Myocyte (in vitro differentiated cells): Measurements from ENCODE around the gene TBC1D22A. TPM values are rescaled to one million over a fixed set of nuclear protein-coding genes. Genes with fewer than 3 reads are reported as not detected.

ENCODE experiments used
- DNase-seq: peaks from one replicate; pipeline ENCODE4 v3.0.0-alpha.2; 2012; ENCODE audit warnings: low read depth
- total RNA-seq: library from RNA; depleted of rRNA; stranded (reverse); fragments of >200 nt; gene quantifications from 2 replicates; pipeline ENCODE4 v1.2.3, GENCODE V29; 2014

Gene TBC1D22A
- total RNA-seq, 1 donor from 2014 or later, result 15.9 TPM

GRCh38 chr22:47065756-47066615, 303.5 kb downstream of the TBC1D22A start:
- DNase-seq, result peak; percentile 75

GRCh38 chr22:47066616-47066905, 304.1 kb downstream of the TBC1D22A start:
- no peak for DNase-seq

- no peak for DNase-seq
Measured at GRCh38 chr22:47067321-47067890, 305.0 kb downstream of the TBC1D22A start.

GRCh38 chr22:47067911-47068625, 305.6 kb downstream of the TBC1D22A start:
- DNase-seq, result no peak

- no peak for DNase-seq
Measured at GRCh38 chr22:47068626-47068996, 306.2 kb downstream of the TBC1D22A start.

GRCh38 chr22:47069270-47069669, 306.8 kb downstream of the TBC1D22A start:
- no peak for DNase-seq

- peak; percentile 49 for DNase-seq
Measured at GRCh38 chr22:47071078-47071806, 308.8 kb downstream of the TBC1D22A start.

GRCh38 chr22:47071807-47072641, 309.6 kb downstream of the TBC1D22A start:
- no peak for DNase-seq

- DNase-seq, result no peak
Measured at GRCh38 chr22:47072642-47072967, 310.2 kb downstream of the TBC1D22A start.

GRCh38 chr22:47073075-47073474, 310.6 kb downstream of the TBC1D22A start:
- DNase-seq, result no peak

- DNase-seq, result no peak
Measured at GRCh38 chr22:47074105-47074504, 311.7 kb downstream of the TBC1D22A start.

- no peak for DNase-seq
Measured at GRCh38 chr22:47075568-47075967, 313.1 kb downstream of the TBC1D22A start.

GRCh38 chr22:47076758-47077157, 314.3 kb downstream of the TBC1D22A start:
- no peak for DNase-seq

GRCh38 chr22:47080100-47080499, 317.6 kb downstream of the TBC1D22A start:
- DNase-seq, result no peak

- DNase-seq, result no peak
Measured at GRCh38 chr22:47082505-47082904, 320.1 kb downstream of the TBC1D22A start.

GRCh38 chr22:47083379-47083986, 321.0 kb downstream of the TBC1D22A start:
- DNase-seq, result no peak

GRCh38 chr22:47084226-47084625, 321.8 kb downstream of the TBC1D22A start:
- DNase-seq, result no peak

- no peak for DNase-seq
Measured at GRCh38 chr22:47086596-47087248, 324.3 kb downstream of the TBC1D22A start.

GRCh38 chr22:47088480-47089158, 326.2 kb downstream of the TBC1D22A start:
- DNase-seq, result no peak
